T-helper 17 cell (primary cell): ENCODE results near the gene NFILZ. TPM values are rescaled to one million over a fixed set of nuclear protein-coding genes. Genes with fewer than 3 reads are reported as not detected.

Experiments
- ATAC-seq: fragments of 150-1000 bp; cut with Tn5 transposase; 2 replicates; pipeline ENCODE4 v1.10.0; 2021; ENCODE audit warnings: mild to moderate bottlenecking, moderate library complexity
- DNase-seq, 3 donors: peaks; one replicate each; pipeline versions ENCODE4 v3.0.0 to v3.0.0-alpha.2; 2020 to 2021
- H3K9me3 ChIP-seq: one replicate; pipeline ENCODE4 v1.7.0; 2013; ENCODE audit warnings: low read length, mild to moderate bottlenecking; ENCODE audit not compliant: control insufficient read depth, poor library complexity, severe bottlenecking
- H3K27ac Mint-ChIP-seq: one replicate; pipeline ENCODE4 v1.8.0; 2022; ENCODE audit warnings: mild to moderate bottlenecking, moderate library complexity, mixed read lengths
- H3K27me3 Mint-ChIP-seq: one replicate; pipeline ENCODE4 v1.8.0; 2022; ENCODE audit warnings: mixed read lengths
- H3K36me3 Mint-ChIP-seq: one replicate; pipeline ENCODE4 v1.8.0; 2022; ENCODE audit warnings: low read depth, mixed read lengths
- H3K4me1 Mint-ChIP-seq: one replicate; pipeline ENCODE4 v1.8.0; 2022; ENCODE audit warnings: mild to moderate bottlenecking, mixed read lengths
- H3K4me3 Mint-ChIP-seq: one replicate; pipeline ENCODE4 v1.8.0; 2022; ENCODE audit warnings: mild to moderate bottlenecking, moderate library complexity, mixed read lengths
- total RNA-seq, 4 donors: library from RNA in 2 of 4; stranded (reverse) in 2 of 4; gene quantifications; one replicate each; pipeline ENCODE4 v1.2.3 and lab custom pipeline; 2022 to 2026

Gene NFILZ
- not detected for total RNA-seq
- total RNA-seq (lab: John Stamatoyannopoulos, UW), result 0 reads per million in 2 donors

- Mint-ChIP-seq H3K4me3 (no peak within 1 kb of the TSS), H3K4me1 (peaks cover 8% of the 10 kb centered on the region), H3K27me3 (no peaks in the 10 kb centered on the region), H3K36me3 (peaks cover 3% of the 10 kb centered on the region), H3K27ac (no peak within 1 kb of the TSS)
- DNase-seq (no peak), ATAC-seq (no peak)
- no peaks in the 10 kb centered on the region for H3K9me3 ChIP-seq
Measured at GRCh38 chr19:8629996-8630683, at the start of gene NFILZ. Gene NFILZ (plus strand): TSS chr19:8630633. CDS start chr19:8676766, 46,133 bp downstream.

DNA sequence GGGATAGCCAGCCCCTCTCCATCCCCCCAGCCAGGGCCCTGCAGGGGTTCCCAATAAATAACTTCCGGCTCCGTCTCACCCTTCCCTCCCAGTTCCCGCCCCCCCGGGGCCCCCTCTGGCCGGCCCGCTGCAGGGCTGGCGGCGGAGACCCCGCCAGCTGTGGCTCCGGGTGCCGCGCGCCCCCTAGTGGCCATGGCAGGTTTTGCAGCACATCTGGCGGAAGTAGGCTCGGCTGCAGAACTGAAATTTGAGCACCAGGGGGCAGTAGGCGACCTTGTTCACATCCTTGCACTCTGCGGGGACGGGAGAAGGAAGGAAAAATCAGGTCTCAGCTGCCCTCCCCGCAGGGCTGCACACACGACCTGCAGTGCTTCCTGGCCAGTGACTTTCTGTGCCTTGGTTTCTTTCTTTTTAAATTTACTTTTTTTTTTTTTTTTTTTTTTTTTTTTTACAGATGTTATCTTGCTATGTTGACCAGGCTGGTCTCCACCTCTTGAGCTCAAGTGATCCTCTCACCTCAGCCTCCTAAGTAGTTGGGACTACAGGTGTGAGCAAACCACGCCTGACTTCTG lies 49.6 kb upstream of the NFILZ start:
- Mint-ChIP-seq H3K4me1 (peaks cover 23% of the 10 kb centered on the region), H3K36me3 (peaks cover 6% of the 10 kb centered on the region), H3K27ac (no peak overlapping the region), H3K4me3 (no peak overlapping the region), H3K27me3 (no peaks in the 10 kb centered on the region)
- ATAC-seq (peak; percentile 71), DNase-seq (peak; percentile 75 to 83 (median 76))
- H3K9me3 ChIP-seq, result no peaks in the 10 kb centered on the region

DNA sequence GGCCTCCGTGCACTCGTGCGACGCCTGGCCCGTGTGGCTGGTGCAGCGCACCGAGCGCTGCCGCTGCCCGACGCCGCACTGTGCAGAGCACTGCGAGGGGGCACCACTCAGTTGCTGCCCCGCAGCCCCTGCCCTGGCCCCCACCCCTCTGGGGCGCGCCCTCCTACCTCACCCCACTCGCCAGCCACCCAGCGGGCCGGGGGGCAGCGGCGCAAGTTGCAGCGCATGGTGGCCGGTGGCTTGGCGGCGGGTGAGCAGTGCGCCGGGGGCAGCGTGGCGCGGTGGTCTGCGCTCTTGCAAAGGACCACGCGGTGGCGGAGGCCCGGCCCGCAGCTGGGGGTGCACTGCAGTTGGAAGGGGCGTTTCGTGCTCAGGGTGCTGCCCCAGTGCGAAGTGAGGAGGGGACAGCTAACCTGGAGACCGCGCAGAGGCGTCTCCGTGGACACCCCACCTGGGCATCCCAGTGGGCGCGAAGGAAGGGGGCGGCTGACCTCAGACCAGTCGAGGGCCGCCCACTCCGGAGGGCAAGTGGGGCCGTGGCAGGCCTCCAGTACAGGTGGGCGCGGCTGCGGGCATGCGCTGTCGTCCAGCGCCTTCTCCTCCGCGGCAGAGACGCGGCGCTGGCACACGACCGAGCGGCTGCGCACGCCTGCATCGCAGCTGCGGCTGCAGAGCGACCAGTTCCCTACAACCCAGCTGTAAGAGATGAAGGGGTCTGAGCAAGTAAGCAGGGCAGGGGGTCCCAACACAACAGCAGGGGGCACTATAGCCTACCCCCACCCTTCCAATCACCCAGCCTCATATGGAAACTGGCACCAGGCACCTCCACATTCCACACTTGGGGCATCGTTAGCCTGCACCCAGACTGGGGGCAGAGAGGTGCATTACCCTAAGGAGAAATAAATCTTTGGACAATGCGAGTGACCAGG lies 45.2 kb upstream of the NFILZ start:
- Mint-ChIP-seq H3K4me3 (no peak overlapping the region), H3K27me3 (no peaks in the 10 kb centered on the region), H3K4me1 (peaks cover 7% of the 10 kb centered on the region), H3K36me3 (peaks cover 2% of the 10 kb centered on the region), H3K27ac (no peak overlapping the region)
- DNase-seq, result no peak
- ATAC-seq, result no peak
- no peaks in the 10 kb centered on the region for H3K9me3 ChIP-seq

- Mint-ChIP-seq H3K27me3 (no peaks in the 10 kb centered on the region), H3K4me3 (no peak overlapping the region), H3K4me1 (peaks cover 7% of the 10 kb centered on the region), H3K27ac (no peak overlapping the region), H3K36me3 (peaks cover 2% of the 10 kb centered on the region)
- H3K9me3 ChIP-seq, result no peaks in the 10 kb centered on the region
- ATAC-seq (peak; percentile 71), DNase-seq (peak; percentile 45 to 67 (median 59))
Measured at GRCh38 chr19:8585894-8586750, 44.3 kb upstream of the NFILZ start.

- H3K9me3 ChIP-seq, result no peaks in the 10 kb centered on the region
- Mint-ChIP-seq H3K4me3 (no peak overlapping the region), H3K36me3 (peaks cover 2% of the 10 kb centered on the region), H3K27me3 (no peaks in the 10 kb centered on the region), H3K27ac (no peak overlapping the region), H3K4me1 (peaks cover 17% of the 10 kb centered on the region)
- no peak for ATAC-seq
- no peak for DNase-seq
Measured at GRCh38 chr19:8589177-8589714, 41.2 kb upstream of the NFILZ start.

DNA sequence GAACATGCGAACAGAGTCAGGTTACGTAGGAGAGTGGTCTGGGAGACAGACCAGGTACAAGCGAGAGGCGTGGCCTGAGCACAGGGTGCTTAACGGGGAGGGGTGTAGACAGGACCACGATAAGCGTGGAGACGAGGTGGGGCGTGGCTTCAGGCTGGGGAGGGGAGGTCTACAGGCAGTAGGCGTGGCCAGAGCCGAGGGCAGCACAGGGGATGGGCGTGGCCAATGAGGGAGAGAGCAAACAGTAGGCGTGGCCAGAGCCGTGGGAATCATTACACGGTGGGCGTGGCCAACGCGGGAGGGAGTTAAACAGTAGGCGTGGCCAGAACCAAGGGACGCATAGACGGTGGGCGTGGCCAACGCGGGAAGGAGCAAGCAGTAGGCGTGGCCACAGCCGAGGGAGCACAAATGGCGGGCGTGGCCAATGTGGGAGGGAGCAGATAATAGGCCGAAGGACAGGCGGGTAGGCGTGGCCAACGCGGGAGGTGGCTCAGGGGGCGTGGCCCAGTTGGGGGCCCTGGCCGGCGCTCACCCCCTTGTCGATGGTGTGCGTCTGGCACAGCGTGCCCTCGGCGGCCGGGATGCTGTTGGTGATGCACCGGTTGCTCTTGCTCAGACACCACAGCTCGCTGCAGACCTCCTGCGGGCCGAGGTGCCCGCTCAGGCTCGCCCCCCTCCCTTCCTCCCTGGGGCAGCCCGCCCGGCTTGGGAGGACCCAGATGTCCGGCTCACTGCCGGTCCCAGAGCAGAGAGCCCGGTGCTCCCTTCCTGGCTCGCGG lies 38.0 kb upstream of the NFILZ start:
- Mint-ChIP-seq H3K27ac (peak overlapping the region; percentile 10), H3K36me3 (peaks cover 3% of the 10 kb centered on the region), H3K27me3 (no peaks in the 10 kb centered on the region), H3K4me1 (peaks cover 19% of the 10 kb centered on the region), H3K4me3 (peak overlapping the region; percentile 79)
- ATAC-seq (peak; percentile 90), DNase-seq (peak; percentile 92 to 94 (median 93))
- no peaks in the 10 kb centered on the region for H3K9me3 ChIP-seq

DNA sequence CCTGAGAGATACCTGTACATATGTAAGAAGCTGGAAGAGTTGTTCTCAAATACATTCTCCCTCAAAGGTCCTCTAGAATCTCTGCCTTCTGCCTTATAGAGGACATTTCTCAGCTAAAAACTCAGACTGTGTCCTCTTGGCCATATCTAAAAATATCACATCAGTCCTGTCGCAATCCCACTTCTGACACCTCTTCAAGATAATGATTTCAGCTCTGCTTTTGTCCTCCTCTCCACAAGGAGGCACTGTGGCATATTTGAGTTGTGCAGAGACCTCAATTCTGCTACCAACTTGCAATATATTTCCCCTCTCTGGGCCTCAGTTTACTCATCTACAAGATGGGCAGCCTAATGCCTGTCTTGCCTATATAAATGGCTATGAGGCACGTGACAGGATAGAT lies 36.5 kb upstream of the NFILZ start:
- H3K27ac Mint-ChIP-seq, result no peak overlapping the region
- no peak for DNase-seq
- H3K9me3 ChIP-seq, result no peaks in the 10 kb centered on the region
- ATAC-seq, result no peak
- peak overlapping the region; percentile 79 for H3K4me3 Mint-ChIP-seq
- no peaks in the 10 kb centered on the region for H3K27me3 Mint-ChIP-seq
- peaks cover 2% of the 10 kb centered on the region for H3K36me3 Mint-ChIP-seq
- peaks cover 17% of the 10 kb centered on the region for H3K4me1 Mint-ChIP-seq

- H3K36me3 Mint-ChIP-seq, result peaks cover 2% of the 10 kb centered on the region
- no peaks in the 10 kb centered on the region for H3K27me3 Mint-ChIP-seq
- H3K9me3 ChIP-seq, result no peaks in the 10 kb centered on the region
Measured at GRCh38 chr19:8595651-8596050, 34.8 kb upstream of the NFILZ start.

GRCh38 chr19:8596168-8596567 lies 34.3 kb upstream of the NFILZ start:
- ATAC-seq (no peak), DNase-seq (no peak)
- no peaks in the 10 kb centered on the region for H3K27me3 Mint-ChIP-seq
- H3K9me3 ChIP-seq, result no peaks in the 10 kb centered on the region
- peaks cover 2% of the 10 kb centered on the region for H3K36me3 Mint-ChIP-seq
- no peak overlapping the region for H3K27ac Mint-ChIP-seq
- no peak overlapping the region for H3K4me3 Mint-ChIP-seq
- H3K4me1 Mint-ChIP-seq, result peaks cover 17% of the 10 kb centered on the region

More at GRCh38 chr19:8595651-8596050, 34.8 kb upstream of the NFILZ start:
- DNase-seq (no peak), ATAC-seq (no peak)
- Mint-ChIP-seq H3K27ac (no peak overlapping the region), H3K4me3 (no peak overlapping the region), H3K4me1 (peaks cover 17% of the 10 kb centered on the region)

DNA sequence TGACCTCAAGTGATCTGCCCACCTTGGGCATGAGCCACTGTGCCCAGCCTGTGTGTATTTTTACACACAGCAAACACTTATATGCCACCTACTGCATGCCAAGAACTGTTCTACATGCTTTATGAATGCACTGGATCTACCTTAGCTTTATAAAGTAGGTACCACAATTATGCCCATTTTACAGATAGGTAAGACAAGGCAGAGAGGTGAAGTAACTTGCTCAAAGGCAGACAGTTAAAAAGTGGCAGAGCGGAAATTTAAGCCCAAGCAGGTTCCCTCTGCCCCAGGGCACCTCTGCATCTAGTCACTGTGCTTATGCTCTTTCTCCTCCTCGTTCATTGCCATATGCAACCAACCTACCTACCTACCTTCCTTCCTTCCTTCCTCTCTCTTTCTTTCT lies 30.4 kb upstream of the NFILZ start:
- no peaks in the 10 kb centered on the region for H3K9me3 ChIP-seq

DNA sequence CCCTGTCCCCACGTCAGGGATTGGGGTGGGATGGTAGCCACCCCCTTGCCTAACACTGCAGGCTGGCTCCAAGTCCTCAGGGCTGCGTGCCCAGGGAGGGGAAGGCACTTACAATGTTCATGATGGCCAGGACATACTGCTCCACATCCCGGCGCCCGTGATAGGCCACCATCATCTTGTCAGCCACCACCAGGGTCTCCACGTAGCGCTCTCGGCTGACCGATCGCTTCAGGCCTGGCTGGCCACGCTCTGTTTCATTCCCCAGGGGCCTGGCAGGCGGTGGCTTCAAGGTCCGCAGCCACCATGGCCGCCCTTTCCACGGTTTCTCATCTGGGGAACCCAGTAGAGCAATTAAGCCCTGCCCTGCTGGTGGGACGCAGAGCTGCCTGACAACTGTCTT lies 29.6 kb upstream of the NFILZ start:
- DNase-seq (no peak), ATAC-seq (no peak)
- Mint-ChIP-seq H3K27ac (no peak overlapping the region), H3K4me1 (no peaks in the 10 kb centered on the region), H3K4me3 (no peak overlapping the region), H3K36me3 (no peaks in the 10 kb centered on the region), H3K27me3 (no peaks in the 10 kb centered on the region)
- no peaks in the 10 kb centered on the region for H3K9me3 ChIP-seq

More for the DNA sequence above, 30.4 kb upstream of the NFILZ start:
- Mint-ChIP-seq H3K27me3 (no peaks in the 10 kb centered on the region), H3K36me3 (peaks cover 2% of the 10 kb centered on the region), H3K4me3 (no peak overlapping the region), H3K27ac (no peak overlapping the region), H3K4me1 (peaks cover under 1% of the 10 kb centered on the region)
- DNase-seq (no peak), ATAC-seq (no peak)

GRCh38 chr19:8601796-8602195 lies 28.6 kb upstream of the NFILZ start:
- H3K4me1 Mint-ChIP-seq, result peaks cover 2% of the 10 kb centered on the region
- no peak overlapping the region for H3K4me3 Mint-ChIP-seq
- H3K27ac Mint-ChIP-seq, result peak overlapping the region; percentile 21
- no peaks in the 10 kb centered on the region for H3K27me3 Mint-ChIP-seq
- H3K36me3 Mint-ChIP-seq, result peaks cover 3% of the 10 kb centered on the region
- H3K9me3 ChIP-seq, result no peaks in the 10 kb centered on the region
- ATAC-seq (no peak), DNase-seq (no peak)
